ENCODE results near the gene MTCL1.
A peak's percentile ranks its signal among the peaks of the same experiment; 100 is the strongest.

MTCL1 gene

DNA sequence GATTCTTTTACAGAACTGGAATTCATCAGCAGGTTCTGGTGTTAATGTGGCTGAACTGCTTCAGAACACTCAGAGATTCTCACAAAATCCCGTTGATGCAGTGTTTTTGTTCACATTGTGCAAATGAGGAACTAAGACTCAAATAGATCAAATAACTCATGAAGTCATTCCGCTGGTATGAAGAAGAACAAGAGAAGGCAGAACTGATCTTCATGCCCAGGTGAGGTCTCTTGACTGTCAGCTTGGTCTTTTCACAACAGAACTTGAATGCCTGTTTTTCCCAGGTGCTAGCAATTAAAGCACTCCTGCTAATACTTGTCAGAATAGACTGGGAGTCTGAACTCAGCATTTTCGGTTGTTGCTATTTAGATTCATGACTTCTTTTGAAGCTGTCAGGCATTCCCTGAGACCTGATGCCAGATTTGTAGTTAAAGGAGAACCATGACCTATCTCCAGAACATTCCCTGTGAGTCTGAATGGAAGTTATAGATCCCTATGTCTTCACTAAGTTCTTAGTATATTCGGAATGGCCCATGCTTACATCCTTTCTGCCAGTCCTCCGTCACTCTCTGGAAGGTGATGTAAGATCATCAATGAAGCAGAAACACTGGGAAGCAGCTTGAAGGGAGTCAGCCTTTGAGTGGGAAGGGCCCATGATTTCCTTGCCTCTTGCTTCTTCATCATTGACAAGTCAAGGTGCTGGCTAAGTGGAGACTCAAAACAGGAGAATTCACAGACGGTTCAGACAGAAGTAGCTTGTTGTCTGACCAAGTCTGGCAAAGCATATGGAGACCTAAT, 155.7 kb downstream of the MTCL1 start:
- Mint-ChIP-seq H3K4me1 (peaks cover 3% of the 10 kb centered on the region), H3K4me3 (no peak overlapping the region), H3K9me3 (peaks cover 2% of the 10 kb centered on the region), H3K27me3 (no peaks in the 10 kb centered on the region), H3K36me3 (no peaks in the 10 kb centered on the region), H3K27ac (no peak overlapping the region)
- ATAC-seq (ENCODE audit: low read depth) (peak; percentile 72), DNase-seq (ENCODE audit: low spot score in 2 of 2) (no peak)

- ATAC-seq (ENCODE audit: low read depth) (no peak), DNase-seq (ENCODE audit: low spot score in 2 of 2) (no peak)
- Mint-ChIP-seq H3K4me1 (peaks cover 3% of the 10 kb centered on the region), H3K9me3 (peaks cover 2% of the 10 kb centered on the region), H3K4me3 (no peak overlapping the region), H3K27ac (no peak overlapping the region), H3K27me3 (peaks cover 1% of the 10 kb centered on the region), H3K36me3 (no peaks in the 10 kb centered on the region)
Observed at GRCh38 chr18:8863427-8863826, 158.1 kb downstream of the MTCL1 start.

GRCh38 chr18:8865934-8866333, 160.6 kb downstream of the MTCL1 start:
- DNase-seq (ENCODE audit: low spot score in 2 of 2) (no peak), ATAC-seq (ENCODE audit: low read depth) (no peak)
- Mint-ChIP-seq H3K27ac (no peak overlapping the region), H3K36me3 (no peaks in the 10 kb centered on the region), H3K4me1 (peaks cover under 1% of the 10 kb centered on the region), H3K4me3 (no peak overlapping the region), H3K9me3 (peaks cover 2% of the 10 kb centered on the region), H3K27me3 (peaks cover 1% of the 10 kb centered on the region)

- peaks cover 1% of the 10 kb centered on the region for H3K27me3 Mint-ChIP-seq
- H3K4me1 Mint-ChIP-seq: no peaks in the 10 kb centered on the region
- DNase-seq (ENCODE audit: low spot score in 2 of 2) (no peak), ATAC-seq (ENCODE audit: low read depth) (no peak)
- no peak overlapping the region for H3K4me3 Mint-ChIP-seq
- no peak overlapping the region for H3K27ac Mint-ChIP-seq
- H3K36me3 Mint-ChIP-seq: no peaks in the 10 kb centered on the region
- H3K9me3 Mint-ChIP-seq: peaks cover 2% of the 10 kb centered on the region
Observed at GRCh38 chr18:8866679-8867078, 161.3 kb downstream of the MTCL1 start.

DNA sequence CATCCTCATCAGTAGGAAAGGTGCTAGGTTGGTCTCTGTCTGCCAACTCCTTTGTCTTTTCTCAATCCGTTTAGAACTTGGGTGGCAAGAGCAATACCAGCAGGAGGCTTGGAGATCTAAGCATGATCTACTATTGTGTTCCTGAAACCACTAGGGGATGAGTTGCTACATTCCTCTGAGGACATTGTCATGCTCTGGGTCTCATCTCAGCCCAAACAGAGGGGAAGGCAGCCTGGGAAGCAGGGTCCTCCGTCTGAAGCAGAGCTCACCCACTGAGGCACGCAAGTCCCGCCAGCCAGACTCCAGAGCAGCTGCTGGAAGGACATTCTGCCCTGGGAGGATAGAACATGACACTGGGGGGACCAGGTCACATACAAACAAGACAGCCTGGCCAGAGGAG, 162.9 kb downstream of the MTCL1 start:
- DNase-seq (ENCODE audit: low spot score in 2 of 2) (no peak), ATAC-seq (ENCODE audit: low read depth) (no peak)
- Mint-ChIP-seq H3K36me3 (no peaks in the 10 kb centered on the region), H3K4me3 (no peak overlapping the region), H3K27me3 (peaks cover 1% of the 10 kb centered on the region), H3K9me3 (no peaks in the 10 kb centered on the region), H3K4me1 (no peaks in the 10 kb centered on the region), H3K27ac (no peak overlapping the region)

DNA sequence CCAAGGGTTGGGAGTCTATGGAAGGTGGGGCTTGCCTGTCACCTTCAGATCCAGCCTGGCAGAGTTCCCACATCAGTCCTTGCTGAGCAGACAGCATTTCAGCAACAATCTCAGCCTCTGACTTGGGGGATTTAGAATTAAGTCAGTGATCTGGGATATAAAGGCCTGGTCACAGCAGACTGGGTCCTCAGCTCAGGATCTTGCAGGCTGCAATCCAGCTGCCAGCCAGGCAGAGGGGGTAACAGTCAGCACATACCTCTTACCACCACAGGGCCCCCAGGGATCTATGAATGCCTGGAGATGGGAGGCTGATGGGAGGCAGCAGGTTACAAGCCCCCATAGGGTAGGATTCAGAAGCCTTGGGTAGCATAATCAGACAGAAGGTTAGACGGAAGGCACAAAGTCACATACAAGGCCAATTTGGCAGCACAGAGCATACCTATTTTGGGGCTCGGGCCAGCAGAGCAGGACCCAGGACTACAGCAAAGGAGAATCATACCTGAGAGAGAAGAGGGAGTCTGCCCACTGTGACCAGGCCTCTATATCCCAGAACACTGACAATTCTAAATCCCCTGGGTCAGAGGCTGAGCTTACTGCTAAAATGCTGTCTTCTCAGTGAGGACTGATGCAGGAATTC, 163.5 kb downstream of the MTCL1 start:
- Mint-ChIP-seq H3K36me3 (no peaks in the 10 kb centered on the region), H3K27ac (no peak overlapping the region), H3K9me3 (no peaks in the 10 kb centered on the region), H3K4me1 (no peaks in the 10 kb centered on the region), H3K4me3 (no peak overlapping the region), H3K27me3 (peaks cover 1% of the 10 kb centered on the region)
- ATAC-seq (ENCODE audit: low read depth) (no peak), DNase-seq (ENCODE audit: low spot score in 2 of 2) (no peak)

DNA sequence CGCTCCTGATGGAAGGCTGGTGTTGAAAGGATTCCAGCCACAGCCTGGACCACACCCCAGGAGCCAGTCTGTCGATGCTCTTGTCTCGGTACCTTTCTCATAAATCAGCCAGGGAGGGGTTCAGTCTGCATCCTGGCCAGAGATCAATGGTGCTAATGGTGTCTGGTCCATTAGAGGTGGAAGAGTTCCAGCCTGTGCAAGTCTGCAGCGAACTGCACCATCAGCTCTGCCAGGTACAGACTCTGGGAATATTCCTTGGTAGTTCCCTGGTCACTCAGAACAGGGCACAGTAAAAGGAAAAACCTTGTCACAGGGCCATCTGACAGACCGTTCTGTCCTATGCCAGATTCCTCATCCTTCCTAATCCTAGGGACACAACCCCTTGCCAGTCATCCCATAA, 164.3 kb downstream of the MTCL1 start:
- Mint-ChIP-seq H3K27ac (no peak overlapping the region), H3K4me1 (no peaks in the 10 kb centered on the region), H3K4me3 (no peak overlapping the region), H3K9me3 (no peaks in the 10 kb centered on the region), H3K27me3 (peaks cover 1% of the 10 kb centered on the region), H3K36me3 (no peaks in the 10 kb centered on the region)
- ATAC-seq (ENCODE audit: low read depth) (no peak), DNase-seq (ENCODE audit: low spot score in 2 of 2) (no peak)

- ATAC-seq (ENCODE audit: low read depth) (no peak), DNase-seq (ENCODE audit: low spot score in 2 of 2) (no peak)
- H3K27ac Mint-ChIP-seq: no peak overlapping the region
- peaks cover 1% of the 10 kb centered on the region for H3K27me3 Mint-ChIP-seq
- no peaks in the 10 kb centered on the region for H3K4me1 Mint-ChIP-seq
- no peak overlapping the region for H3K4me3 Mint-ChIP-seq
- no peaks in the 10 kb centered on the region for H3K36me3 Mint-ChIP-seq
- H3K9me3 Mint-ChIP-seq: no peaks in the 10 kb centered on the region
Observed at GRCh38 chr18:8870528-8870927, 165.2 kb downstream of the MTCL1 start.

DNA sequence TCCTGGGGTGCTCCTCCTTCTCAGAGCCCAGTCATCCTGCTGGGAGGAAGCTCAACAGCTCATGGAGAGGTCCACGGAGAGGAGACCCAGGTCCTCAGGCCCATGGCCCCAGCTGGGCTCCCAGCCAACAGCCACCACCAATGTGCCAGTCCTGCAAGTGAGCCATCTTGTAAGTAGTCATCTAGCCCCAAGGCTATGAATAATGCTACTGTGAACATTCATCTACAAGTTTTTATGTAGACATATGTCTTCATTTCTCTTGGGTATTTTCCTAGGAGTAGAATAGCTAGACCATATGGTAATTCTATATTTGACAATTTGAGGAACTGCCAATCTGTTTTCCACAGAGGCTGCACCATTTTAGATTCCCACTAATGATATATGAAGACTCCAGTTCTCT, 166.1 kb downstream of the MTCL1 start:
- Mint-ChIP-seq H3K4me3 (no peak overlapping the region), H3K27me3 (peaks cover 4% of the 10 kb centered on the region), H3K9me3 (no peaks in the 10 kb centered on the region), H3K27ac (no peak overlapping the region), H3K4me1 (no peaks in the 10 kb centered on the region), H3K36me3 (no peaks in the 10 kb centered on the region)
- ATAC-seq (ENCODE audit: low read depth) (no peak), DNase-seq (ENCODE audit: low spot score in 2 of 2) (no peak)

DNA sequence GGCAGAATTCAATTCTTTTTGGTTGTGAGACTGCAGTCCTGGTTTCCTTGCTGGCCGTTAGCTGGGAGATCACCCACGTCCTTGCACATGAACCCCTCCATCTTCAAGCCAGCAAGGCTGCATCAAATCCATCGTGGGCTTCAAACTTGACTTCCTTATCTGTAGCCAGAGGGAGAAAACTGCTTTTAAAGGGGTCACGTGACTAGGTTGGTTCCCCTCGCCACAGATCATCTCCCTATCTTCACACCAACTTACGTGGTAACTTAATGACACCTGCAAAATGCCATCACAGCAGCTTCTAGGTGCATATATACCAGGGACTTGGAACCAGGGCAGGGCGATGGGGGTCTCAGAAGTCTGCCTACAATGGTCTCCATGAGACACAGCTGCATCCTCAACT, 169.5 kb downstream of the MTCL1 start:
- H3K9me3 Mint-ChIP-seq: no peaks in the 10 kb centered on the region

DNA sequence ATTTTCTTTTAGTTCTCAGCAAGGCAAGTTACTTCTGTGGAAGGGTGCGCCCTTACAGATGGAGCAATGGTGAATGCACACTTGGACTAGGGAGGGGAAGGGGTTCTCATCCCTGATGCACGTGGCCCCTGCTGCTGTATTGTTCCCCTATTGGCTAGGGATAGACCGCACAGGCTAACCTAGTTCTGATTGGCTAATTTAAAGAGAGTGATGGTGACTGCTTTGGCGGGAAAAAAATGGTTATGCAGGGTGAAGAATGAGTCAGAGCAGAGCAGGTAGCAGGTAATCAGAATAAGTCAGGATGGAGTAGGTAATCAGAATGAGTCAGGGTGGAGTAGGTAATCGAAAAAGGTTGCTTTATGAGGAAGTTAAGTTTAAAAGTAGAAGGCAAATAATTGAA, 171.5 kb downstream of the MTCL1 start:
- H3K27ac Mint-ChIP-seq: no peak overlapping the region
- H3K27me3 Mint-ChIP-seq: peaks cover 5% of the 10 kb centered on the region
- no peak for ATAC-seq (ENCODE audit: low read depth)
- no peaks in the 10 kb centered on the region for H3K4me1 Mint-ChIP-seq
- H3K36me3 Mint-ChIP-seq: peaks cover 6% of the 10 kb centered on the region
- H3K9me3 Mint-ChIP-seq: peaks cover 8% of the 10 kb centered on the region
- no peak overlapping the region for H3K4me3 Mint-ChIP-seq
- no peak for DNase-seq (ENCODE audit: low spot score in 2 of 2)

More for the DNA sequence above, 169.5 kb downstream of the MTCL1 start:
- ATAC-seq (ENCODE audit: low read depth) (no peak), DNase-seq (ENCODE audit: low spot score in 2 of 2) (no peak)
- Mint-ChIP-seq H3K36me3 (no peaks in the 10 kb centered on the region), H3K4me1 (no peaks in the 10 kb centered on the region), H3K27ac (no peak overlapping the region), H3K27me3 (peaks cover 5% of the 10 kb centered on the region), H3K4me3 (no peak overlapping the region)

GRCh38 chr18:8881103-8881502, 175.7 kb downstream of the MTCL1 start:
- H3K9me3 Mint-ChIP-seq: peaks cover 14% of the 10 kb centered on the region

More at GRCh38 chr18:8881103-8881502, 175.7 kb downstream of the MTCL1 start:
- Mint-ChIP-seq H3K27me3 (peaks cover 5% of the 10 kb centered on the region), H3K27ac (no peak overlapping the region), H3K36me3 (peaks cover 11% of the 10 kb centered on the region), H3K4me1 (no peaks in the 10 kb centered on the region), H3K4me3 (no peak overlapping the region)
- ATAC-seq (ENCODE audit: low read depth) (no peak), DNase-seq (ENCODE audit: low spot score in 2 of 2) (no peak)

All from memory B cell (primary cell).